Fibroblast of lung (primary cell): ENCODE results near the gene SERPINB6. TPM values are rescaled to one million over a fixed set of nuclear protein-coding genes. Genes with fewer than 3 reads are reported as not detected.

Experiments used
- DNase-seq, 2 donors: peaks; one replicate each; pipeline versions ENCODE4 v3.0.0 to v3.0.0-alpha.2; 2010; ENCODE audit warnings: low read depth in 2 of 2
- H2AFZ ChIP-seq: 2 replicates; pipeline ENCODE4 v1.5.1; 2012; ENCODE audit warnings: low read length, control low read depth, inconsistent platforms
- H3K27ac ChIP-seq: 2 replicates; pipeline ENCODE4 v1.5.1; 2011; ENCODE audit warnings: low read length, control low read depth; ENCODE audit not compliant: insufficient read depth
- H3K27me3 ChIP-seq: 2 replicates; pipeline ENCODE4 v1.5.1; 2011; ENCODE audit warnings: mild to moderate bottlenecking, low read length; ENCODE audit not compliant: control insufficient read depth, insufficient read depth
- H3K36me3 ChIP-seq: 2 replicates; pipeline ENCODE4 v1.5.1; 2011; ENCODE audit warnings: low read length; ENCODE audit not compliant: control insufficient read depth, insufficient read depth
- H3K4me1 ChIP-seq: 2 replicates; pipeline ENCODE4 v1.5.1; 2011; ENCODE audit warnings: low read length; ENCODE audit not compliant: control insufficient read depth, insufficient read depth; ENCODE audit errors: extremely low read depth
- H3K4me2 ChIP-seq: 2 replicates; pipeline ENCODE4 v1.5.1; 2011; ENCODE audit warnings: low read length, control low read depth; ENCODE audit not compliant: insufficient read depth; ENCODE audit errors: extremely low read depth
- H3K4me3 ChIP-seq, 4 experiments: fragments of 200-600 bp in 1 of 4; sonication (generic) in 1 of 4; replicated peaks in 1 of 4; 2 replicates each; pipeline ENCODE4 v1.5.1; 2011 to 2016; ENCODE audit warnings: low read length in 4 of 4, low read depth in 3 of 4, mild to moderate bottlenecking in 3 of 4, control low read depth in 2 of 4, inconsistent platforms in 1 of 4, mixed read lengths in 1 of 4; ENCODE audit not compliant: insufficient read depth in 1 of 4; ENCODE audit errors: control extremely low read depth in 1 of 4
- H3K79me2 ChIP-seq: 2 replicates; pipeline ENCODE4 v1.5.1; 2012; ENCODE audit warnings: mild to moderate bottlenecking, low read length, inconsistent platforms; ENCODE audit not compliant: control insufficient read depth, insufficient read depth
- H3K9ac ChIP-seq: 2 replicates; pipeline ENCODE4 v1.5.1; 2011; ENCODE audit warnings: mild to moderate bottlenecking, low read length, control low read depth; ENCODE audit not compliant: insufficient read depth
- H3K9me3 ChIP-seq: 2 replicates; pipeline ENCODE4 v1.5.1; 2012; ENCODE audit warnings: low read depth, low read length; ENCODE audit not compliant: control insufficient read depth, insufficient read depth
- H4K20me1 ChIP-seq: 2 replicates; pipeline ENCODE4 v1.5.1; 2011; ENCODE audit warnings: low read length; ENCODE audit not compliant: control insufficient read depth, insufficient read depth; ENCODE audit errors: extremely low read depth
- EZH2 ChIP-seq: IDR thresholded peaks from 2 replicates; pipeline ENCODE4 v1.5.1; 2012; ENCODE audit warnings: low read length, control low read depth, mild to moderate bottlenecking; ENCODE audit errors: missing control alignments
- polyA plus RNA-seq, 2 donors: library from polyadenylated mRNA; depleted of rRNA in 1 of 2; stranded (reverse) in 1 of 2; unstranded in 1 of 2; fragments of >200 nt; gene quantifications; 2 replicates each; pipeline ENCODE4 v1.2.1, GENCODE V29; 2011 to 2012; ENCODE audit warnings: missing spikeins in 1 of 2
- total RNA-seq: library from RNA; depleted of rRNA; stranded (reverse); fragments of >200 nt; gene quantifications from 2 replicates; pipeline ENCODE4 v1.2.1, GENCODE V29; 2014
- TF ChIP-seq, protein P1 (sequence below), 2 donors: IDR thresholded peaks in 1 of 2; conservative IDR thresholded peaks in 1 of 2; 1 replicate in 1 of 2; 2 replicates in 1 of 2; pipeline ENCODE4 v1.5.1; 2011 to 2012; ENCODE audit warnings: low read length in 2 of 2, control low read depth in 1 of 2, inconsistent platforms in 1 of 2, low read depth in 1 of 2, mild to moderate bottlenecking in 1 of 2

Gene SERPINB6
- total and polyA plus RNA-seq, 2 donors (not counting 1 experiment from before 2014, with no cell fraction given): 83.9 to 181 TPM

DNA sequence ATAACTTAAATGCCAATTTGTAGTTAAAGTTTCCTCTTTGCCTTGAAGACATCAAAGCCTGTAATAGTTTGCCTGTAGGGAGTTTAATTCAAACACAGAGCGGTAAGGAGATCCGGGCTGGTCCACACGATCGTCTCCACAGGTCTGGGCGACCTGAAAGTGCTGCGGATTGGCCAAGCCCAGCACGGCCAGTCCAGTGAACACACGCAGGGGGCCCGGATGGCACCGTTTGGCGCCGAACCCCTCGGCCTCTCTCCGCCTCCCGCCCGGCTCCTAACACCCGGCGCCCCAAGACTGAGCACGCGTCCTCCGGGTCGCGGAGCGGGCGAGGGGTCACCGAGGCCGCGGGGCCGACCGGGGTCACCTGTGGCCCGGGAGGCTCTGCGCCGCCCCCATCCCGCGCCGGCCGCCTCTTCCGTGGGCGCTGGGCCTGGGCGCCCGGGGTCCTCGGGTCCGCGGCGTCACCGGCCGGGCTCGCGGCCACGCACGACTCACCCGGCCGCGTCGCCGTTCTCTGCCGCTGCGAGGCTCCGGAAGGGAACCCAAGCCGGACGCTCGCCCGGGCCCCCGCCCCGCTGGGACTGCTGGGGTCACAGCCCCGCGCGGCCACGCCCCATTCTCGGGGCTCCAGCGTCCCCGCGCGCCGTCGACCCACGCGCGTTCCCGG lies 481 bp downstream of the SERPINB6 start:
- H3K36me3 ChIP-seq: no peaks in the 10 kb centered on the region
- no peak for TF ChIP-seq EZH2
- TF ChIP-seq, protein P1, sequence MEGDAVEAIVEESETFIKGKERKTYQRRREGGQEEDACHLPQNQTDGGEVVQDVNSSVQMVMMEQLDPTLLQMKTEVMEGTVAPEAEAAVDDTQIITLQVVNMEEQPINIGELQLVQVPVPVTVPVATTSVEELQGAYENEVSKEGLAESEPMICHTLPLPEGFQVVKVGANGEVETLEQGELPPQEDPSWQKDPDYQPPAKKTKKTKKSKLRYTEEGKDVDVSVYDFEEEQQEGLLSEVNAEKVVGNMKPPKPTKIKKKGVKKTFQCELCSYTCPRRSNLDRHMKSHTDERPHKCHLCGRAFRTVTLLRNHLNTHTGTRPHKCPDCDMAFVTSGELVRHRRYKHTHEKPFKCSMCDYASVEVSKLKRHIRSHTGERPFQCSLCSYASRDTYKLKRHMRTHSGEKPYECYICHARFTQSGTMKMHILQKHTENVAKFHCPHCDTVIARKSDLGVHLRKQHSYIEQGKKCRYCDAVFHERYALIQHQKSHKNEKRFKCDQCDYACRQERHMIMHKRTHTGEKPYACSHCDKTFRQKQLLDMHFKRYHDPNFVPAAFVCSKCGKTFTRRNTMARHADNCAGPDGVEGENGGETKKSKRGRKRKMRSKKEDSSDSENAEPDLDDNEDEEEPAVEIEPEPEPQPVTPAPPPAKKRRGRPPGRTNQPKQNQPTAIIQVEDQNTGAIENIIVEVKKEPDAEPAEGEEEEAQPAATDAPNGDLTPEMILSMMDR (conservative IDR thresholded peaks at IDR 0.05 in 1 of 2, IDR thresholded peaks at IDR 0.05 in 1 of 2; ENCODE audit: low read depth in 1 of 2, low read length in 2 of 2): no peak
- H3K27me3 ChIP-seq: no peaks in the 10 kb centered on the region
- H3K27ac ChIP-seq: peak overlapping the region; percentile 85
- H4K20me1 ChIP-seq: no peaks in the 10 kb centered on the region
- no peaks in the 10 kb centered on the region for H3K9me3 ChIP-seq
- H3K9ac ChIP-seq: peak overlapping the region; percentile 82
- no peak overlapping the region for H2AFZ ChIP-seq
- H3K4me3 ChIP-seq: peak overlapping the region; percentile 65 to 70 (median 68)
- H3K79me2 ChIP-seq: peaks cover 26% of the 10 kb centered on the region
- peak; percentile 47 to 56 for DNase-seq
- no peaks in the 10 kb centered on the region for H3K4me1 ChIP-seq
- H3K4me2 ChIP-seq: peak overlapping the region; percentile 92

DNA sequence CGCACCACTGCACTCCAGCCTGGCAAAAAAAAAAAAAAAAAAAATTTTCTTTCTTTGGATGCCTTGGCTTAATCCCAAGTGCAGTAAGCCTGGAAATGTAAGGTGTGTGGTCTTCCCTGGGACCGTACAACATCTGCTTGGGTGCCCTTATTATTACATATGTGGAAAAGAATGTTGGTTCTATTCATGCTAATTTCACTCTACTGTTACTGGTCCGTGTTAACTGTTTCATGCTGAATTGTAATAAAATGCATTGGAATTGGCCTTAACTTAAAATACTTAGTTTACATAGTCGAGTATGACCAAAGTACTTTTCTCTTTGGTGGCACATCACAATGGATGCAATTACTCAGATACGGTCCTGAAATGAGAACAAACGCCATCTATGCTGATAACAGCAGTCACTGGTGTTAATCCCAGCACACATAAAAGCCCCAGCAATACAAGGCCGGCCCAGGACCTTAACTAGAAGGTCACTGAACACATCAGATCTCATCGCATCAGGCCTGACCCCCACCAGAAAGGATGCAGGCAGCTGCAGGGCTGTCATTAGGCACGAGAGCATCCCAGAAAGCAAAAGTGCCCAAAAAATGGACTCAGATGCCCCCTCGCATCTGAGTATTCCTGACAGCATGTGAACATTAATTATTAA lies 1.2 kb downstream of the SERPINB6 start:
- TF ChIP-seq, protein P1 (conservative IDR thresholded peaks at IDR 0.05 in 1 of 2, IDR thresholded peaks at IDR 0.05 in 1 of 2; ENCODE audit: low read depth in 1 of 2, low read length in 2 of 2): no peak
- TF ChIP-seq EZH2: no peak
- DNase-seq: peak in 1 of 2 donors; percentile 59
- no peaks in the 10 kb centered on the region for H3K4me1 ChIP-seq
- H2AFZ ChIP-seq: no peak overlapping the region
- H3K27ac ChIP-seq: peak overlapping the region; percentile 85
- peaks cover 29% of the 10 kb centered on the region for H3K79me2 ChIP-seq
- no peaks in the 10 kb centered on the region for H4K20me1 ChIP-seq
- no peaks in the 10 kb centered on the region for H3K27me3 ChIP-seq
- no peak overlapping the region for H3K9ac ChIP-seq
- no peaks in the 10 kb centered on the region for H3K9me3 ChIP-seq
- no peaks in the 10 kb centered on the region for H3K36me3 ChIP-seq
- H3K4me2 ChIP-seq: peak overlapping the region; percentile 52
- H3K4me3 ChIP-seq: peak overlapping the region; percentile 59 to 70 (median 66)

DNA sequence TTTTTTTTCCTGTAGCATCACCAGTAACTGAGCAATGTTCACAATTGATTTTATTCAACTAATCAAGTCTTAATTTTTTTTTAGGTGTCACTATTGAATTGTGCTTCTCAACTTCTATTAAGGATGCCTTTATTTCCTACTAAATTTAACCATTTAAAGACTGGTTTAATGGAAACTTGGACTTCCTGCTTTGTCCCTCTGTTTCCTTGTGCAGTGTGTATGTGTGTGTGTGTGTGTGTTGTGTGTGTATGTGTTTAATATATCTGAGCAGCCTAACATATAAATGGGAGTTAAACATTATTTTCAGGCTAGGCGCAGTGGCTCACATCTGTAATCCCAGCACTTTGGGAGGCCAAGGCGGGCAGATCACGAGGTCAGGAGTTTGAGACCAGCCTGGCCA lies 1.8 kb downstream of the SERPINB6 start:
- H2AFZ ChIP-seq: no peak overlapping the region
- no peak overlapping the region for H3K9ac ChIP-seq
- H3K9me3 ChIP-seq: no peaks in the 10 kb centered on the region

More for the DNA sequence above, 1.8 kb downstream of the SERPINB6 start:
- H3K4me2 ChIP-seq: peak overlapping the region; percentile 52
- no peaks in the 10 kb centered on the region for H3K36me3 ChIP-seq
- peaks cover 34% of the 10 kb centered on the region for H3K79me2 ChIP-seq
- H3K27ac ChIP-seq: peak overlapping the region; percentile 24
- no peaks in the 10 kb centered on the region for H3K27me3 ChIP-seq
- TF ChIP-seq, protein P1 (conservative IDR thresholded peaks at IDR 0.05 in 1 of 2, IDR thresholded peaks at IDR 0.05 in 1 of 2; ENCODE audit: low read depth in 1 of 2, low read length in 2 of 2): no peak
- no peak for TF ChIP-seq EZH2
- DNase-seq: no peak
- H4K20me1 ChIP-seq: no peaks in the 10 kb centered on the region
- peak overlapping the region in 2 of 4 experiments; percentile 18 to 70 for H3K4me3 ChIP-seq
- H3K4me1 ChIP-seq: no peaks in the 10 kb centered on the region
